Heart left ventricle (tissue), 16 donors: ENCODE measurements around the gene TSC22D1. TPM values are rescaled to one million over a fixed set of nuclear protein-coding genes. Genes with fewer than 3 reads are reported as not detected.

Experiments
- ATAC-seq, 4 donors: fragments of 200-7000 bp; cut with Tn5 transposase; one replicate each; pipeline ENCODE4 v1.9.1; 2020 to 2022; ENCODE audit warnings: moderate library complexity in 4 of 4, mild to moderate bottlenecking in 3 of 4, moderate number of reproducible peaks in 1 of 4
- DNase-seq, 5 donors: peaks; one replicate each; pipeline ENCODE4 v3.0.0-alpha.2; 2020
- H3K27ac ChIP-seq, 12 donors: fragments of 200-600 bp; sonication (generic) in 4 of 12; one replicate each; pipeline versions ENCODE4 v1.5.0 to v1.8.0; 2016 to 2022; ENCODE audit warnings: mild to moderate bottlenecking in 2 of 12
- H3K27me3 ChIP-seq, 9 donors: fragments of 200-600 bp; sonication (generic) in 2 of 9; one replicate each; pipeline versions ENCODE4 v1.5.1 to v1.8.0; 2016 to 2022; ENCODE audit warnings: mild to moderate bottlenecking in 3 of 9
- H3K36me3 ChIP-seq, 9 donors: fragments of 200-600 bp; sonication (generic) in 2 of 9; one replicate each; pipeline versions ENCODE4 v1.5.0 to v1.8.0; 2018 to 2022; ENCODE audit warnings: mild to moderate bottlenecking in 2 of 9
- H3K4me1 ChIP-seq, 12 donors: fragments of 200-600 bp; sonication (generic) in 4 of 12; one replicate each; pipeline versions ENCODE4 v1.5.0 to v1.8.0; 2016 to 2022; ENCODE audit warnings: mild to moderate bottlenecking in 3 of 12
- H3K4me3 ChIP-seq, 12 donors: fragments of 200-600 bp; sonication (generic) in 4 of 12; one replicate each; pipeline versions ENCODE4 v1.5.0 to v1.8.0; 2017 to 2022; ENCODE audit warnings: mild to moderate bottlenecking in 9 of 12, moderate library complexity in 4 of 12
- H3K9me3 ChIP-seq, 12 donors: fragments of 200-600 bp; sonication (generic) in 4 of 12; one replicate each; pipeline versions ENCODE4 v1.5.0 to v1.8.0; 2016 to 2022; ENCODE audit warnings: mild to moderate bottlenecking in 1 of 12
- POLR2A ChIP-seq, 2 donors: fragments of 450-650 bp; IDR thresholded peaks; one replicate each; pipeline ENCODE4 v1.6.1; 2017; ENCODE audit warnings: antibody characterized with exemption in 2 of 2, mild to moderate bottlenecking in 2 of 2, moderate library complexity in 2 of 2
- WGBS, 4 donors: extraction: QIAGEN DNeasy Blood & Tissue Kit in 2 of 4; methylation state at CpG; one replicate each; pipeline versions ENCODE4 v1.1.5 to v1.1.7; 2013 to 2018; 5-methylcytosine and 5-hydroxymethylcytosine counted together
- intact Hi-C, 10 donors: fragments of 100-400 bp; cut with DNase I; formaldehyde crosslinking; loops; one replicate each; pipeline versions ENCODE4 v1.11.1 to v1.14.2; 2022
- polyA plus RNA-seq, 2 donors: library from polyadenylated mRNA; stranded (reverse); fragments of 200-250 nt; gene quantifications; one replicate each; pipeline ENCODE4 v1.2.3, GENCODE V29; 2013
- total RNA-seq, 9 donors: library from RNA; depleted of rRNA in 2 of 9; stranded (reverse); fragments of >200 nt in 2 of 9; fragmentation: NEBNext Ultra II Directional in 3 of 9; extraction: Animal tissue kit (Norgen Biotek cat#: 25700) in 3 of 9; gene quantifications; one replicate each; pipeline versions ENCODE4 v1.1.0 to v1.2.4, GENCODE V29; 2016 to 2023
- TF ChIP-seq, protein P1 (sequence below), 12 donors: fragments of 200-600 bp; sonication (generic) in 4 of 12; IDR thresholded peaks; one replicate each; pipeline versions ENCODE4 v1.5.0 to v1.8.0; 2018 to 2022; ENCODE audit warnings: antibody characterized with exemption in 12 of 12, mild to moderate bottlenecking in 5 of 12
- donor health status: ischemic (EF 13 %, LVEDD 7.1; RV severe dilation, severe dysfunction).
- donor health status: healthy with polysubstance abuse.
- donor health status: DM: no; HTN: yes; CAD: no.
- donor health status: DM: no; HTN: no; CAD: no.
- donor health status: ischemic (EF 25% LVEDD 6.9; RV normal size, moderate dysfunction).
- donor health status: ischemic (EF 25% LVEDD 5.7; RV mildly dilated, moderate dysfunction).
- donor health status: healthy.
- donor health status: DM: yes; HTN: yes; CAD: no.
- donor health status: ischemic (EF 35%, LVEDD 5.7; RV mildly dilated, moderate dysfunction).
- donor health status: nonischemic (EF 11% LVEDD 7.7; RV severe dilation, severe dysfunction).
- donor health status: DM: yes; HTN: yes; CAD: no.
- donor health status: PGD.
- donor health status: ischemic (EF 29% LVEDD 5.4; RV normal size, mild dysfunction).
- donor health status: nonischemic (EF 23%, LVEDD 6.1; RV moderate dilation, normal function).

The TSC22D1 gene
- total and polyA plus RNA-seq, 11 donors, result 61.0 to 166 (median 125) TPM

DNA sequence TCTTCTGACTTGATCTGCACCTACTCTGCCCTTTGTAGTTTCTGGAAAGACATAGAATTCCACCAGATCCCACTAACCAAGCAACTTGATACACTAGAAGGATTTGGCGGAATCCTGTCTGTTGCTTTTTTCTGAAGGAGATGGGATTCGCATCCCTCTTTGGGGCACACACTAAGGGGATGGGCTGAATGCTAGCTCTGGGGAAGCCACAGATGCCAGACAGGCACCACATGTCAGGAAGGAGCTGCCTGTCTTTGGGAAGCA lies 150.4 kb downstream of the TSC22D1 start:
- no peak overlapping the region for H3K27ac ChIP-seq
- intact Hi-C loops, result loop anchor here in 1 of 10 donors (5.0 kb wide), 1 partner anchor 33 kb away; no protein-coding TSS in a partner anchor
- 90 to 100% (median 96%) methylated on average over 2 of the region's 2 CpGs for WGBS, 4 donors
- TF ChIP-seq, protein P1, sequence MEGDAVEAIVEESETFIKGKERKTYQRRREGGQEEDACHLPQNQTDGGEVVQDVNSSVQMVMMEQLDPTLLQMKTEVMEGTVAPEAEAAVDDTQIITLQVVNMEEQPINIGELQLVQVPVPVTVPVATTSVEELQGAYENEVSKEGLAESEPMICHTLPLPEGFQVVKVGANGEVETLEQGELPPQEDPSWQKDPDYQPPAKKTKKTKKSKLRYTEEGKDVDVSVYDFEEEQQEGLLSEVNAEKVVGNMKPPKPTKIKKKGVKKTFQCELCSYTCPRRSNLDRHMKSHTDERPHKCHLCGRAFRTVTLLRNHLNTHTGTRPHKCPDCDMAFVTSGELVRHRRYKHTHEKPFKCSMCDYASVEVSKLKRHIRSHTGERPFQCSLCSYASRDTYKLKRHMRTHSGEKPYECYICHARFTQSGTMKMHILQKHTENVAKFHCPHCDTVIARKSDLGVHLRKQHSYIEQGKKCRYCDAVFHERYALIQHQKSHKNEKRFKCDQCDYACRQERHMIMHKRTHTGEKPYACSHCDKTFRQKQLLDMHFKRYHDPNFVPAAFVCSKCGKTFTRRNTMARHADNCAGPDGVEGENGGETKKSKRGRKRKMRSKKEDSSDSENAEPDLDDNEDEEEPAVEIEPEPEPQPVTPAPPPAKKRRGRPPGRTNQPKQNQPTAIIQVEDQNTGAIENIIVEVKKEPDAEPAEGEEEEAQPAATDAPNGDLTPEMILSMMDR (IDR thresholded peaks at IDR 0.05), result no peak
- TF ChIP-seq POLR2A (IDR thresholded peaks at IDR 0.05), result no peak
- DNase-seq (no peak), ATAC-seq (no peak)
- no peaks in the 10 kb centered on the region for H3K9me3 ChIP-seq
- H3K36me3 ChIP-seq, result no peaks in the 10 kb centered on the region
- H3K4me1 ChIP-seq, result peaks cover 0 to 25% (median 3%) of the 10 kb centered on the region in 12 donors
- H3K4me3 ChIP-seq, result no peak overlapping the region
- no peaks in the 10 kb centered on the region for H3K27me3 ChIP-seq

- DNase-seq, result no peak
- Histone ChIP-seq H3K4me3 (no peak overlapping the region), H3K27ac (no peak overlapping the region), H3K27me3 (no peaks in the 10 kb centered on the region), H3K9me3 (no peaks in the 10 kb centered on the region), H3K36me3 (no peaks in the 10 kb centered on the region), H3K4me1 (peaks cover 0 to 25% (median 3%) of the 10 kb centered on the region in 12 donors)
- ATAC-seq, result peak in 1 of 4 donors; percentile 27
- TF ChIP-seq, protein P1 (IDR thresholded peaks at IDR 0.05), result no peak
- intact Hi-C loops, result loop anchor here in 1 of 10 donors (5.0 kb wide), 1 partner anchor 33 kb away; no protein-coding TSS in a partner anchor
- 47 to 63% (median 56%) methylated on average over 9 of the region's 9 CpGs for WGBS, 4 donors
Measured at GRCh38 chr13:44425041-44425814, 150.9 kb downstream of the TSC22D1 start.

DNA sequence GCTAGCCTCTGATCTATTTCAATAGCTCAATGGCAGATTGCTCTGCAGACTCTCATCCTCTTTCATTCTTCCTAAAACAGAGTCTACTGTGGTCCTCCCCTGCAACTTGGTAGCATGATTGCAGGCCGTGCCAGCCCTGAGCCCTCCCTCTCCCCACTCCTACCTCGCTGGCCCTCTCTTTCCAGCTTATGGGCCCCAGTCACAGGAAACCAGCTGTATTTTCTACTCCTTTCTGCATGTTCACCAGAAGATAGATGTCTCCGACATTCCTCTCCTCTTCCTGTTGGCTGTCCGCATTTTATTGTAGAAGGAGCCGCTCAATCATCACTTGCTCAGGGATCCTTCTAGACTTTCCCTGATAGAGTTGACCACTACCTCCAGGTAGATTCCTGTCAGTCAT lies 152.3 kb downstream of the TSC22D1 start:
- intact Hi-C loops, result no loop called here
- H3K27ac ChIP-seq, result no peak overlapping the region
- H3K4me1 ChIP-seq, result peaks cover 0 to 24% (median 3%) of the 10 kb centered on the region in 12 donors
- no peaks in the 10 kb centered on the region for H3K9me3 ChIP-seq
- TF ChIP-seq, protein P1 (IDR thresholded peaks at IDR 0.05), result no peak
- TF ChIP-seq POLR2A (IDR thresholded peaks at IDR 0.05), result no peak
- ATAC-seq (no peak), DNase-seq (no peak)
- no peaks in the 10 kb centered on the region for H3K27me3 ChIP-seq
- H3K36me3 ChIP-seq, result no peaks in the 10 kb centered on the region
- WGBS, 4 donors, result 97 to 98% (median 97%) methylated on average over 5 of the region's 5 CpGs
- no peak overlapping the region for H3K4me3 ChIP-seq

GRCh38 chr13:44422755-44423643 lies 153.1 kb downstream of the TSC22D1 start:
- Histone ChIP-seq H3K4me1 (peaks cover 0 to 17% (median 3%) of the 10 kb centered on the region in 12 donors), H3K9me3 (no peaks in the 10 kb centered on the region), H3K4me3 (no peak overlapping the region), H3K36me3 (no peaks in the 10 kb centered on the region), H3K27ac (peak overlapping the region in 5 of 12 donors; percentile 22 to 71 (median 57)), H3K27me3 (no peaks in the 10 kb centered on the region)
- DNase-seq (peak in 3 of 5 donors; percentile 47 to 84 (median 71)), ATAC-seq (peak in 3 of 4 donors; percentile 8 to 92 (median 56))
- intact Hi-C loops, result no loop called here
- 61 to 67% (median 66%) methylated on average over 15 of the region's 15 CpGs for WGBS, 4 donors
- no peak for TF ChIP-seq POLR2A (IDR thresholded peaks at IDR 0.05)
- TF ChIP-seq, protein P1 (IDR thresholded peaks at IDR 0.05), result no peak
